Astrocyte (in vitro differentiated cells and primary cell): ENCODE data around the gene MEIKIN. TPM values are rescaled to one million over a fixed set of nuclear protein-coding genes. Genes with fewer than 3 reads are reported as not detected.

Source experiments
- DNase-seq: peaks from one replicate; pipeline ENCODE4 v3.0.0-alpha.2; 2010; ENCODE audit warnings: low read depth
- FAIRE-seq: peaks from 2 replicates; lab custom pipeline; 2011; peaks lifted over from hg19 to GRCh38; lab: Jason Lieb, UNC
- H2AFZ ChIP-seq: 2 replicates; pipeline ENCODE4 v1.6.0; 2012; ENCODE audit warnings: low read depth, low read length, inconsistent platforms
- H3K27ac ChIP-seq: 2 replicates; pipeline ENCODE4 v1.5.1; 2011; ENCODE audit warnings: low read depth, low read length, inconsistent platforms
- H3K27me3 ChIP-seq: 2 replicates; pipeline ENCODE4 v1.6.0; 2011; ENCODE audit warnings: low read length, inconsistent platforms; ENCODE audit not compliant: insufficient read depth
- H3K36me3 ChIP-seq: 2 replicates; pipeline ENCODE4 v1.5.1; 2011; ENCODE audit warnings: low read length, inconsistent platforms; ENCODE audit not compliant: insufficient read depth
- H3K4me1 ChIP-seq: 2 replicates; pipeline ENCODE4 v1.5.1; 2011; ENCODE audit warnings: low read length, inconsistent platforms; ENCODE audit not compliant: insufficient read depth
- H3K4me2 ChIP-seq: 2 replicates; pipeline ENCODE4 v1.6.0; 2012; ENCODE audit warnings: low read length, inconsistent platforms
- H3K4me3 ChIP-seq: 2 replicates; pipeline ENCODE4 v1.5.1; 2011; ENCODE audit warnings: low read depth, mild to moderate bottlenecking, low read length, inconsistent platforms; ENCODE audit not compliant: insufficient read depth
- H3K79me2 ChIP-seq: 2 replicates; pipeline ENCODE4 v1.6.0; 2012; ENCODE audit warnings: mild to moderate bottlenecking, low read length, inconsistent platforms; ENCODE audit not compliant: insufficient read depth
- H3K9ac ChIP-seq: 2 replicates; pipeline ENCODE4 v1.6.0; 2012; ENCODE audit warnings: mild to moderate bottlenecking, low read length, inconsistent platforms
- H3K9me3 ChIP-seq: 2 replicates; pipeline ENCODE4 v1.5.1; 2012; ENCODE audit warnings: low read depth, mild to moderate bottlenecking, low read length, inconsistent platforms; ENCODE audit not compliant: insufficient read depth
- H4K20me1 ChIP-seq: 2 replicates; pipeline ENCODE4 v1.6.0; 2012; ENCODE audit warnings: low read length, inconsistent platforms; ENCODE audit not compliant: insufficient read depth
- H3K27ac Mint-ChIP-seq: one replicate; pipeline ENCODE4 v1.8.0; 2021; ENCODE audit warnings: mild to moderate bottlenecking, mixed read lengths; ENCODE audit not compliant: unreplicated experiment
- H3K27me3 Mint-ChIP-seq: one replicate; pipeline ENCODE4 v1.8.0; 2021; ENCODE audit warnings: low read depth, mixed read lengths; ENCODE audit not compliant: unreplicated experiment
- H3K36me3 Mint-ChIP-seq: one replicate; pipeline ENCODE4 v1.8.0; 2021; ENCODE audit warnings: low read depth, mixed read lengths; ENCODE audit not compliant: unreplicated experiment
- H3K4me1 Mint-ChIP-seq: one replicate; pipeline ENCODE4 v1.8.0; 2021; ENCODE audit warnings: low read depth, mixed read lengths; ENCODE audit not compliant: unreplicated experiment
- H3K4me3 Mint-ChIP-seq: one replicate; pipeline ENCODE4 v1.8.0; 2021; ENCODE audit warnings: mild to moderate bottlenecking, moderate library complexity, mixed read lengths; ENCODE audit not compliant: unreplicated experiment
- H3K9me3 Mint-ChIP-seq: one replicate; pipeline ENCODE4 v1.8.0; 2021; ENCODE audit warnings: mild to moderate bottlenecking, mixed read lengths; ENCODE audit not compliant: unreplicated experiment
- CTCF ChIP-seq: IDR thresholded peaks from 2 replicates; pipeline ENCODE4 v1.5.1; 2011; ENCODE audit warnings: low read depth, mild to moderate bottlenecking, inconsistent platforms, low read length, moderate library complexity; ENCODE audit not compliant: insufficient read depth
- EZH2 ChIP-seq: IDR thresholded peaks from 2 replicates; pipeline ENCODE4 v1.6.1; 2012; ENCODE audit warnings: mild to moderate bottlenecking, low read length, inconsistent platforms; ENCODE audit not compliant: insufficient read depth
- total RNA-seq: library from RNA; stranded (reverse); gene quantifications from 2 replicates; pipeline ENCODE4 v1.2.1, GENCODE V29; 2021

The MEIKIN gene
- total RNA-seq, 1 donor from 2014 or later, result not detected

GRCh38 chr5:131810510-131811249 lies 134.8 kb downstream of the MEIKIN start:
- H3K4me1 Mint-ChIP-seq, result peaks cover 11% of the 10 kb centered on the region
- H2AFZ ChIP-seq, result no peak overlapping the region
- H3K36me3 ChIP-seq, result no peaks in the 10 kb centered on the region
- H3K27ac ChIP-seq, result no peak overlapping the region
- H3K4me2 ChIP-seq, result no peak overlapping the region
- FAIRE-seq (no peak), DNase-seq (no peak)
- H3K79me2 ChIP-seq, result no peaks in the 10 kb centered on the region
- no peaks in the 10 kb centered on the region for H3K9me3 ChIP-seq
- no peak overlapping the region for H3K4me3 ChIP-seq
- no peaks in the 10 kb centered on the region for H3K36me3 Mint-ChIP-seq
- H3K9me3 Mint-ChIP-seq, result no peaks in the 10 kb centered on the region
- no peaks in the 10 kb centered on the region for H4K20me1 ChIP-seq
- peaks cover 2% of the 10 kb centered on the region for H3K27me3 ChIP-seq
- H3K27me3 Mint-ChIP-seq, result no peaks in the 10 kb centered on the region
- peaks cover 8% of the 10 kb centered on the region for H3K4me1 ChIP-seq
- H3K27ac Mint-ChIP-seq, result no peak overlapping the region
- no peak for TF ChIP-seq EZH2
- no peak overlapping the region for H3K9ac ChIP-seq
- no peak overlapping the region for H3K4me3 Mint-ChIP-seq

DNA sequence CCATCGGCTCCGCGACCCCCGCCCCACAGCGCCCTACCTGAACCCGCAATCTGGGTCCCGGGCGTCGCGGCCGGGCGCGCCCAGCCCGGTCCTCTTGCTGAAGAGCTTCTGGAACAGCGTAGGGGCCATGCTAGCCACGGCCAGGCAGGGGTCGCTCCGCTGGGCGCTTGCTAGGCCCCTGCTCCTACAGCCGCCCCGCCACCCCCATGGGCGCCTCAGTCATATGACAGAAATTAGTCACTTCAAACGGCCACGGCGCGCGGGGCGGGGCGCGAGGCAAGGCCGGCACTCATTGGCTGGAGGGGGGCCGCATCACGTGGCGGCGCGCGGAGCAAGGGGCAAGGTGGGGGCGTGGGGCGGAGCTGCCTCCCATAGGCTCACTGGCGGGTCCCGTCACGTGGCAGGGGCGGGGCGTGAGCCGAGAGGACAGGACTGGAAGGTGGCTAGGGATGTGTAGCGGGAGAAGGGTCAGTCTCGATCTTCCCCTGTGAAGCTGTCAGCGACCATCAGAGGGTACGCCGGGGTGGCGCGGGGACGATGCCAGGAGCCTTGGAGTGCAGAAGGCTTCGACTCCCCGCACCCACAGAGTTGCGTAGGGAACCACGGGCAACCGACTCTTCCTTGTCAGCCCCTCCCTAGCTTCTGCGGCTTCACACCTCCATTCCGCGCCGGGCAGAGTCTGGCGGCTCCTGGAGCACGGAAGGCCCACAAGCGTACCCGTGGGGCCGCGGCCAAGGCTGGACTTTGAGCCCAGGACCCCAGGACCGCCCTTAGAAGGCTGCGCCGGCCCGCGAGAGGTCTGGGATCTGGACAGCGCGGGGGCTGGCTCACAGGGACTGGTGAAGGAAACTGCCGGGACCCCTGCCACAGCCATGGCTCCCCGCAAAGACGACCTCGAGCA lies 148.4 kb downstream of the MEIKIN start, which contains the start of gene FNIP1:
TSS of gene FNIP1 (minus strand) at position 225 of the 901 bp plus-strand sequence. CDS start at position 129, 96 bp downstream.
- Histone ChIP-seq H3K36me3 (no peaks in the 10 kb centered on the region), H3K4me3 (peak within 1 kb of the TSS; percentile 98), H3K4me1 (peaks cover 11% of the 10 kb centered on the region), H4K20me1 (peaks cover 40% of the 10 kb centered on the region), H3K27me3 (no peaks in the 10 kb centered on the region), H2AFZ (peak within 1 kb of the TSS; percentile 97), H3K79me2 (peaks cover 47% of the 10 kb centered on the region), H3K9ac (peak within 1 kb of the TSS; percentile 100), H3K27ac (peak within 1 kb of the TSS; percentile 100), H3K4me2 (peak within 1 kb of the TSS; percentile 95), H3K9me3 (no peaks in the 10 kb centered on the region)
- DNase-seq, result peak; percentile 91
- Mint-ChIP-seq H3K4me1 (peaks cover 8% of the 10 kb centered on the region), H3K27me3 (no peaks in the 10 kb centered on the region), H3K27ac (peak within 1 kb of the TSS; percentile 91), H3K9me3 (no peaks in the 10 kb centered on the region), H3K4me3 (peak within 1 kb of the TSS; percentile 96), H3K36me3 (no peaks in the 10 kb centered on the region)
- TF ChIP-seq CTCF (no peak), EZH2 (no peak)
- FAIRE-seq, result no peak
